HG02610 (cell line): ENCODE results near the gene SPATS2.
A peak's percentile ranks its signal among the peaks of the same experiment; 100 is the strongest.

ENCODE experiments used
- ATAC-seq: cut with Tn5 transposase; IDR thresholded peaks from one replicate; pipeline ENCODE4 v1.9.1; 2021; ENCODE audit warnings: mild to moderate bottlenecking, moderate library complexity; ENCODE audit not compliant: unreplicated experiment

The SPATS2 gene

DNA sequence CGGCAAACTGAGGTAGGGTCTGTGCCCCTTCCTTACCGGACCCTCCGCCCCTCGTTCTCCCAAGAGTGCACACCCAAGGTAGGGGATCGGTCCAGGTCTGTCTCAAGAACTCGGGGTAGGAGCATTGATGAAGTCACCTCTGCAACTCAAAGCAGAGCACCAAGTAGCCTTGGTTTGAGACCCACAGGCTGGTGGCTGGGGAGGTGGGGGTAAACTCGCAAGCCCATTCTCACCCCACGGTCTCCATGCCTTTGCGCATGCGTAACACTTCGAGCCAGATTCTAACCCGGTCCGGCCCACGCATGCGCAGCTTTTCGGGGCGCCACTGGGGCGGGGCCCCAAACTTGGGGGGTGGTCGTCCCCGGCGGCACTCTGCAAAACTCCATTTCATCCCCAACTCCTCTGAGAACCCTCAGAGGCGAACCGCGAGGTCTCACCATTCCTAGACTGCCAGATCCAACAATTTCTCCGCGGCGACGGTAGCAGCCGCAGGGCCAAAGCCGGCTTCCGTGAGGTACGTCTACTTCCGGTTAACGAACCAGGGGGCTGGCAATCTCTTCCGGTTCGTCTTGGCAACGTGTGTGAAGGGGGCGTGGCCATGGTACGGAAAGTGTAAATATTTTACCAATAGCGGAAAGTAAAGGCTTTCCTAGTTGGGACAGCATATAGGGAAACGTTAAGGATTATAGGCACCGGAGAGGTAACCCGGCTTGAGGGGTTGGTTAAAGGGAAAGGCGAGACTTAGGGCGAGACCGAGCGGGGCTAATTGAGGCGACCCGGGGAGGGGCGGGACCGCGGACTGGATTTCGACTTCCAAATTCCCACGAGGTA lies 200.6 kb downstream of the SPATS2 start, which contains the start of gene MCRS1:
Gene MCRS1 (minus strand): TSS at position 532 of the 831 bp plus-strand sequence. CDS start 1,411 bp downstream, outside the sequence.
- peak; percentile 83 for ATAC-seq

GRCh38 chr12:49568442-49569162 lies 201.3 kb downstream of the SPATS2 start:
- ATAC-seq, result peak; percentile 23
